ENCODE measurements around the gene ABHD12B. TPM values are rescaled to one million over a fixed set of nuclear protein-coding genes. Genes with fewer than 3 reads are reported as not detected.

The ABHD12B gene
- total RNA-seq, 1 donor from 2014 or later: not detected

GRCh38 chr14:50856660-50857059 is 15.2 kb upstream of the ABHD12B start:
- Histone ChIP-seq H3K27me3 (no peaks in the 10 kb centered on the region), H3K9ac (no peak overlapping the region), H4K20me1 (ENCODE audit: low read depth) (no peaks in the 10 kb centered on the region), H3K79me2 (ENCODE audit: low read depth) (no peaks in the 10 kb centered on the region), H2AFZ (replicated peaks) (no peak overlapping the region), H3K4me3 (no peak overlapping the region), H3K27ac (no peak overlapping the region), H3K36me3 (no peaks in the 10 kb centered on the region), H3K9me3 (ENCODE audit: low read depth) (no peaks in the 10 kb centered on the region), H3K4me2 (no peak overlapping the region), H3F3A (ENCODE audit: low read depth) (no peaks in the 10 kb centered on the region), H3K4me1 (peaks cover 11% of the 10 kb centered on the region)
- H3K4me1 Mint-ChIP-seq: peaks cover 25% of the 10 kb centered on the region
- H3K4me3 Mint-ChIP-seq: no peak overlapping the region
- H3K27ac Mint-ChIP-seq: no peak overlapping the region
- DNase-seq (ENCODE audit: low spot score): no peak
- H3K27me3 Mint-ChIP-seq (ENCODE audit: insufficient read depth, low read depth): peaks cover 5% of the 10 kb centered on the region
- no peak for TF ChIP-seq CTCF (IDR thresholded peaks at IDR 0.05)
- no peak for TF ChIP-seq EZH2phosphoT487 (IDR thresholded peaks at IDR 0.05)
- no peaks in the 10 kb centered on the region for H3K9me3 Mint-ChIP-seq
- no peaks in the 10 kb centered on the region for H3K36me3 Mint-ChIP-seq

GRCh38 chr14:50859296-50859624 is 12.6 kb upstream of the ABHD12B start:
- TF ChIP-seq CTCF (IDR thresholded peaks at IDR 0.05): no peak
- TF ChIP-seq EZH2phosphoT487 (IDR thresholded peaks at IDR 0.05): no peak
- no peak for TF ChIP-seq EZH2 (IDR thresholded peaks at IDR 0.05)
- Mint-ChIP-seq H3K9me3 (no peaks in the 10 kb centered on the region), H3K27ac (peak overlapping the region; percentile 33), H3K4me1 (peaks cover 33% of the 10 kb centered on the region), H3K36me3 (no peaks in the 10 kb centered on the region), H3K4me3 (no peak overlapping the region), H3K27me3 (ENCODE audit: insufficient read depth, low read depth) (peaks cover 5% of the 10 kb centered on the region)
- Histone ChIP-seq H3K27ac (no peak overlapping the region), H3K27me3 (no peaks in the 10 kb centered on the region), H2AFZ (replicated peaks) (peak overlapping the region; percentile 99), H4K20me1 (ENCODE audit: low read depth) (no peaks in the 10 kb centered on the region), H3K4me2 (peak overlapping the region; percentile 10), H3K36me3 (no peaks in the 10 kb centered on the region), H3K9me3 (ENCODE audit: low read depth) (no peaks in the 10 kb centered on the region), H3K9ac (no peak overlapping the region), H3F3A (ENCODE audit: low read depth) (no peaks in the 10 kb centered on the region), H3K79me2 (ENCODE audit: low read depth) (no peaks in the 10 kb centered on the region), H3K4me1 (peaks cover 15% of the 10 kb centered on the region), H3K4me3 (no peak overlapping the region)
- no peak for DNase-seq (ENCODE audit: low spot score)

GRCh38 chr14:50860478-50861086 is 11.3 kb upstream of the ABHD12B start:
- peak overlapping the region; percentile 48 for H3K4me2 ChIP-seq
- no peak overlapping the region for H3K9ac ChIP-seq
- peaks cover 39% of the 10 kb centered on the region for H3K4me1 Mint-ChIP-seq

More at GRCh38 chr14:50860478-50861086, 11.3 kb upstream of the ABHD12B start:
- Histone ChIP-seq H3K4me1 (peaks cover 15% of the 10 kb centered on the region), H3K27me3 (no peaks in the 10 kb centered on the region), H3F3A (ENCODE audit: low read depth) (no peaks in the 10 kb centered on the region), H2AFZ (replicated peaks) (peak overlapping the region; percentile 99), H3K27ac (no peak overlapping the region), H3K4me3 (no peak overlapping the region), H3K79me2 (ENCODE audit: low read depth) (no peaks in the 10 kb centered on the region), H3K36me3 (no peaks in the 10 kb centered on the region), H4K20me1 (ENCODE audit: low read depth) (no peaks in the 10 kb centered on the region), H3K9me3 (ENCODE audit: low read depth) (no peaks in the 10 kb centered on the region)
- DNase-seq (ENCODE audit: low spot score): peak; percentile 78
- H3K27ac Mint-ChIP-seq: peak overlapping the region; percentile 79
- peaks cover 2% of the 10 kb centered on the region for H3K27me3 Mint-ChIP-seq (ENCODE audit: insufficient read depth, low read depth)
- H3K4me3 Mint-ChIP-seq: peak overlapping the region; percentile 21
- TF ChIP-seq EZH2 (IDR thresholded peaks at IDR 0.05): no peak
- no peak for TF ChIP-seq EZH2phosphoT487 (IDR thresholded peaks at IDR 0.05)
- TF ChIP-seq CTCF (IDR thresholded peaks at IDR 0.05): peak; percentile 78
- no peaks in the 10 kb centered on the region for H3K36me3 Mint-ChIP-seq
- H3K9me3 Mint-ChIP-seq: no peaks in the 10 kb centered on the region

Data from neural progenitor cell (in vitro differentiated cells).